ENCODE measurements around the gene RPUSD1. TPM values are rescaled to one million over a fixed set of nuclear protein-coding genes. Genes with fewer than 3 reads are reported as not detected.
"Not testable (repeated sequence)": the region's sequence is repeated elsewhere in the genome, so short reads cannot be mapped to it uniquely, and the experiment has no call there.

Gene RPUSD1
- total RNA-seq, 1 experiment from 2014 or later: 24.9 TPM

DNA sequence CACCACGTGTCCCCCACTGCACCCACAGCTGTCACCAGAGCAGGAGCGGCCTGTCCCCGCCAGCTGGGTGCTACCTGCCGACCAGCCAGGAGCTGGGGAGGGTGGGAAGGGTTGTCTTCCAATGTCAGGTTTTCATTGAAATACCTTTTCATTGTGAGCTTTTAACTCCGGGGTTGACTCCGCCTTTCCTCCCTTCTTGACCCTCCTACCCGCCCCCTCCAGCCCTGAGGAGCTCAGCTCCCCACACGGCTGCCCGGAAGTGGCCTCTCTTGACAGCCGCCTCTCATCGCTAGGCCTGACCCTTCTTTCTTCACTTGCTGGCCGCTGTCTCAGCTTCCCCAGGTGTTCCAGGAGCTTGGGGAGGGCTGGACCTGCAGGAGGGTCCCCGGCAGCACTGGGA is 33.6 kb upstream of the RPUSD1 start:
- ChIA-PET POLR2A (no interaction called here), CTCF (interaction anchor here (0.6 kb wide), 1 partner anchor 84 kb away, joined by 3 read pairs; no protein-coding TSS in a partner anchor)
- H3K4me3 Mint-ChIP-seq (ENCODE audit: unreplicated experiment): no peak overlapping the region
- intact Hi-C loops (cut with micrococcal nuclease): no loop called here
- no peaks in the 10 kb centered on the region for H3K4me1 Mint-ChIP-seq (ENCODE audit: insufficient read depth, unreplicated experiment)
- TF ChIP-seq, protein P1, sequence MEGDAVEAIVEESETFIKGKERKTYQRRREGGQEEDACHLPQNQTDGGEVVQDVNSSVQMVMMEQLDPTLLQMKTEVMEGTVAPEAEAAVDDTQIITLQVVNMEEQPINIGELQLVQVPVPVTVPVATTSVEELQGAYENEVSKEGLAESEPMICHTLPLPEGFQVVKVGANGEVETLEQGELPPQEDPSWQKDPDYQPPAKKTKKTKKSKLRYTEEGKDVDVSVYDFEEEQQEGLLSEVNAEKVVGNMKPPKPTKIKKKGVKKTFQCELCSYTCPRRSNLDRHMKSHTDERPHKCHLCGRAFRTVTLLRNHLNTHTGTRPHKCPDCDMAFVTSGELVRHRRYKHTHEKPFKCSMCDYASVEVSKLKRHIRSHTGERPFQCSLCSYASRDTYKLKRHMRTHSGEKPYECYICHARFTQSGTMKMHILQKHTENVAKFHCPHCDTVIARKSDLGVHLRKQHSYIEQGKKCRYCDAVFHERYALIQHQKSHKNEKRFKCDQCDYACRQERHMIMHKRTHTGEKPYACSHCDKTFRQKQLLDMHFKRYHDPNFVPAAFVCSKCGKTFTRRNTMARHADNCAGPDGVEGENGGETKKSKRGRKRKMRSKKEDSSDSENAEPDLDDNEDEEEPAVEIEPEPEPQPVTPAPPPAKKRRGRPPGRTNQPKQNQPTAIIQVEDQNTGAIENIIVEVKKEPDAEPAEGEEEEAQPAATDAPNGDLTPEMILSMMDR (IDR thresholded peaks at IDR 0.05; ENCODE audit: unreplicated experiment): no peak
- DNase-seq (ENCODE audit: unreplicated experiment): no peak
- H3K27ac Mint-ChIP-seq (ENCODE audit: low read depth, unreplicated experiment): no peak overlapping the region
- H3K9me3 Mint-ChIP-seq (ENCODE audit: unreplicated experiment): no peaks in the 10 kb centered on the region
- peaks cover 15% of the 10 kb centered on the region for H3K27me3 Mint-ChIP-seq (ENCODE audit: insufficient read depth, unreplicated experiment)
- H3K36me3 Mint-ChIP-seq (ENCODE audit: insufficient read depth, unreplicated experiment): no peaks in the 10 kb centered on the region
- BruUV-seq (replicated peaks): no TSS peak

DNA sequence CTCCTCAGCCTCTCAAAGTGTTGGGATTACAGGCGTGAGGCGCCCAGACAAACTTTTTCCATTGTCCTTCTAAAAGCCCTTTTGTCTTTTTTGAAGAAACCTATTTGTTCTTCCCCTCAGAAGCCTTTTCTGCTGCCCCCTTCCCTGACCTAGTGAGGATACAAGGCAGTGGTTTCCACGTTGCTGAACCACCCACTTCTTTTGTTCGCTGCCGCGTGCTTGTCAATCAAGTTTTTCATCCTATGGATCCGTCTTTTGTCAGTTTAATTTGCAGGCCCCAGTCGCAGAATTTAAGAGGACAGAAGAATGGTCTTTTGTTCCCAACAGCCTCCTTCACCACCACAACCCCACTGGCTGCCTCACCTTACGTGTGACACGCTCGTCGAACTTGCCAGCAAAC is 32.6 kb upstream of the RPUSD1 start:
- no TSS peak for BruUV-seq (replicated peaks)
- TF ChIP-seq, protein P1 (IDR thresholded peaks at IDR 0.05; ENCODE audit: unreplicated experiment): no peak
- no peak for DNase-seq (ENCODE audit: unreplicated experiment)
- Mint-ChIP-seq H3K4me3 (ENCODE audit: unreplicated experiment) (no peak overlapping the region), H3K27ac (ENCODE audit: low read depth, unreplicated experiment) (no peak overlapping the region), H3K36me3 (ENCODE audit: insufficient read depth, unreplicated experiment) (no peaks in the 10 kb centered on the region), H3K27me3 (ENCODE audit: insufficient read depth, unreplicated experiment) (peaks cover 15% of the 10 kb centered on the region), H3K9me3 (ENCODE audit: unreplicated experiment) (no peaks in the 10 kb centered on the region), H3K4me1 (ENCODE audit: insufficient read depth, unreplicated experiment) (no peaks in the 10 kb centered on the region)
- intact Hi-C loops (cut with micrococcal nuclease): no loop called here
- ChIA-PET CTCF (no interaction called here), POLR2A (no interaction called here)

DNA sequence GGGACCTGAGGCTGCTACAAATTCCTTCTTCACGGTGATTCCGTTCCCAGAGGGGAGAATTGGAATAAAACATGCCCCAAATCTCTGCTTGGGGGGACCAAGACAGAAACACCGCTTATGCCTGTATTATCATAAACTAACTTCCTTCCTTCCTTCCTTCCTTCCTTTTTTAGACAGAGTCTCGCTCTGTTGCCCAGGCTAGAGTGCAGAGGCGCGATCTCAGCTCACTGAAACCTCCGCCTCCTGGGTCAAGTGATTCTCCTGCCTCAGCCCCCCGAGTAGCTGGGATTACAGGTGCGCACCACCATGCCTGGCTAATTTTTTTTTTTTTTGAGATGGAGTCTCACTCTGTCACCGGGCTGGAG is 31.8 kb upstream of the RPUSD1 start:
- H3K27ac Mint-ChIP-seq (ENCODE audit: low read depth, unreplicated experiment); CTCF ChIA-PET; H3K4me3 Mint-ChIP-seq (ENCODE audit: unreplicated experiment); H3K4me1 Mint-ChIP-seq (ENCODE audit: insufficient read depth, unreplicated experiment); H3K9me3 Mint-ChIP-seq (ENCODE audit: unreplicated experiment); BruUV-seq (replicated peaks); intact Hi-C loops (cut with micrococcal nuclease); DNase-seq (ENCODE audit: unreplicated experiment); H3K36me3 Mint-ChIP-seq (ENCODE audit: insufficient read depth, unreplicated experiment): not testable (repeated sequence)
- POLR2A ChIA-PET: interaction anchor here (0.6 kb wide), 1 partner anchor 13 kb away, joined by 3 read pairs; no protein-coding TSS in a partner anchor
- H3K27me3 Mint-ChIP-seq (ENCODE audit: insufficient read depth, unreplicated experiment): peaks cover 15% of the 10 kb centered on the region

DNA sequence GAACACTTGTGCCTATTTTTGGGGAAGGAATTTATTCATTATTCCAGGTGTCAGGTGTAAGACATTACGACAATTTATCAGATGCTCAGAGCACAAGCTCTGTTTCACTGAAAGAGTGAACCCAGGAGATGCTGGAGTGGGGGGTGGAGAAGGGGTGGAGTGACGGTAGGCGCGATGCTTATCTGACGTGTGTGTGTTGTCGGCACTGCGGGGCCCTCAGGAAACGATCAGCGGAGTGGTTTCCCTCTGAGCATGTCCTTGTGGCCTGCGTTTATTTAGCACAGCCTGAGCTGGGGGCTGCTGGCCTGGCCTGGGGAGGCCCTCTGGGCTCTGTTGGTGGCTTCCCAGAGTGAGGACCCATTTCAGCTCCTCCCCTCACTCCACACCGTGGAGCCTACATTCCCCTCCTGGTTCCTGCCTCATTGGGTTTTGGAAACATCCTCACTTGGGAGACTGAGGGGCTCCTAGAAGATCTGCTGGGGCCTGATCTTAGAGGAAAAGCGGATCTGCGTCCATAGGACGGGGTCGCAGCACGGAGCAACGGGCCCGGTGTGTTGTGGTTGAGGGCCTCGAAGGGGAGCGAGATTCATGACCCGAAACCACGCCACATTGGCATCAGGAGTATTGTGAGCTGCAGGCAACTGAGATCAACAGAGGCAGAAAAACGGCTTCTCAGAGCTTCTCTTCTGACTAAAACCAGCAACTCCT is 31.3 kb upstream of the RPUSD1 start:
- intact Hi-C loops (cut with micrococcal nuclease): no loop called here
- peaks cover 15% of the 10 kb centered on the region for H3K27me3 Mint-ChIP-seq (ENCODE audit: insufficient read depth, unreplicated experiment)
- H3K4me3 Mint-ChIP-seq (ENCODE audit: unreplicated experiment): no peak overlapping the region
- no peak for DNase-seq (ENCODE audit: unreplicated experiment)
- ChIA-PET CTCF (no interaction called here), POLR2A (interaction anchor here (0.6 kb wide), 1 partner anchor 13 kb away, joined by 3 read pairs; no protein-coding TSS in a partner anchor)
- no peaks in the 10 kb centered on the region for H3K9me3 Mint-ChIP-seq (ENCODE audit: unreplicated experiment)
- BruUV-seq (replicated peaks): no TSS peak
- no peak overlapping the region for H3K27ac Mint-ChIP-seq (ENCODE audit: low read depth, unreplicated experiment)
- H3K36me3 Mint-ChIP-seq (ENCODE audit: insufficient read depth, unreplicated experiment): no peaks in the 10 kb centered on the region
- no peaks in the 10 kb centered on the region for H3K4me1 Mint-ChIP-seq (ENCODE audit: insufficient read depth, unreplicated experiment)
- TF ChIP-seq, protein P1 (IDR thresholded peaks at IDR 0.05; ENCODE audit: unreplicated experiment): no peak

All from MCF 10A (cell line).